B cell (primary cell): Measurements from ENCODE around the gene CSNK1G1.
"Not testable (repeated sequence)": the region's sequence is repeated elsewhere in the genome, so short reads cannot be mapped to it uniquely, and the experiment has no call there.

Source experiments
- CTCF ChIP-seq: fragments of 200-600 bp; IDR thresholded peaks from one replicate; pipeline ENCODE4 v1.8.0; 2022; ENCODE audit warnings: antibody characterized with exemption, mild to moderate bottlenecking
- EZH2 ChIP-seq: IDR thresholded peaks from 2 replicates; pipeline ENCODE4 v1.6.1; 2012; ENCODE audit warnings: borderline replicate concordance, low read depth, mild to moderate bottlenecking, moderate library complexity, low read length; ENCODE audit not compliant: insufficient read depth, poor library complexity, severe bottlenecking

GRCh38 chr15:64326458-64326857, 29.5 kb downstream of the CSNK1G1 start:
- TF ChIP-seq CTCF, EZH2: not testable (repeated sequence)
